ENCODE data around the gene LRMDA. TPM values are rescaled to one million over a fixed set of nuclear protein-coding genes. Genes with fewer than 3 reads are reported as not detected.
A peak's percentile ranks its signal among the peaks of the same experiment; 100 is the strongest.

Gene LRMDA
- total RNA-seq, 4 donors from 2014 or later: 1.5 to 15.7 (median 4.6) TPM

DNA sequence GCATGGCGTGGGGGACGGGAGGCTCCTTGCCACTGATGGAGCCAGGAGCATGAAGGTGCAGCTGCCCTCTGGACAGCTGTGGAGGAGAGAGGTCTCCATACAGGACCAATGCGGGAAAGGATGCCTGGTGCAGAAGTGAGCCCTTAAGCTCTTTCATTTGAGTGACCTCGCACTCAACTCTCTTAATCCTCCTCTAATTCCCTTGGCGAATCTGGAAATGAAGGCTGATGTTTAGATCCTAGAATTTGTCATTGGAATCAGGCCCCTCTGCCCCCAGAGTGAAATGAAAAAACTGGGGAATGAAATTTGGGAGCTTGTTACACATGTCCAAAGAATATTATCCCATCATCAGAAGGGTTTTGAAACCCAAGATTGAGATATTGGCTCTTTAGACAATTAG is 639.5 kb downstream of the LRMDA start:
- peaks cover 10 to 12% of the 10 kb centered on the region in 2 donors for H3K4me1 ChIP-seq

DNA sequence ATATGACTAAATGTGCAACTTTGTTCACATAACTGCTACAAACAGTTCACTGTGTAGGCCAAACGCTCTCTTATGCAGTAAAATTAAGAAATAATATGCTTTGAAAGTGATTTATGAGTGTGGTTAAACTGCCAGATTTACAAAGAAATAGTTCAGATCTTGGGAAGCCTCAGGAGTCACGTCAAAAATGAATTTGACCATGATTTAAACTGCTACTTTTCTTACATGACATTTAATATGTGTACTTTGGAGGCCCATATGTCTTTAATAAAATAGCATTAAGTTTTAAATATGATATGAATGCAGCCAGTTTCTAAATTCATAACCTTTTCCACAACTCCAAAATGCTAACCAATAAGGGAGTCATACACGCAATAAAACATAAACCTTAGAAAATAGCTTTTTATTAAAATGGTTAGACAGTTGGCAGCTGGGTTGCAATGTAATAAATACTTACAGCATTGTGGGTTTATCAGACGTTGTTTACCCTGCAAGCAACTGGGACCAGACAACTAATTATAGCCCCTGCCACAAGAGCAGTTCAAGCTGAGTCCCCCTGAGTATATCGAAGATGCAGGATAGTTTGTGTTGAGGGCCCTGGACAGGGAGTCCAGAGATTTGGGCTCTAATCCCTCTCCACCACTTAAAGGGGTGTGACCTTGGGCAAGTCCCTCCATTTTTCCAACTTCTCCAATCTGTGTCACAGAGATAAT is 640.4 kb downstream of the LRMDA start:
- peak overlapping the region; percentile 79 to 88 for H3K27ac ChIP-seq
- no peak for DNase-seq
- TF ChIP-seq, protein P1, sequence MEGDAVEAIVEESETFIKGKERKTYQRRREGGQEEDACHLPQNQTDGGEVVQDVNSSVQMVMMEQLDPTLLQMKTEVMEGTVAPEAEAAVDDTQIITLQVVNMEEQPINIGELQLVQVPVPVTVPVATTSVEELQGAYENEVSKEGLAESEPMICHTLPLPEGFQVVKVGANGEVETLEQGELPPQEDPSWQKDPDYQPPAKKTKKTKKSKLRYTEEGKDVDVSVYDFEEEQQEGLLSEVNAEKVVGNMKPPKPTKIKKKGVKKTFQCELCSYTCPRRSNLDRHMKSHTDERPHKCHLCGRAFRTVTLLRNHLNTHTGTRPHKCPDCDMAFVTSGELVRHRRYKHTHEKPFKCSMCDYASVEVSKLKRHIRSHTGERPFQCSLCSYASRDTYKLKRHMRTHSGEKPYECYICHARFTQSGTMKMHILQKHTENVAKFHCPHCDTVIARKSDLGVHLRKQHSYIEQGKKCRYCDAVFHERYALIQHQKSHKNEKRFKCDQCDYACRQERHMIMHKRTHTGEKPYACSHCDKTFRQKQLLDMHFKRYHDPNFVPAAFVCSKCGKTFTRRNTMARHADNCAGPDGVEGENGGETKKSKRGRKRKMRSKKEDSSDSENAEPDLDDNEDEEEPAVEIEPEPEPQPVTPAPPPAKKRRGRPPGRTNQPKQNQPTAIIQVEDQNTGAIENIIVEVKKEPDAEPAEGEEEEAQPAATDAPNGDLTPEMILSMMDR (IDR thresholded peaks at IDR 0.05): no peak
- no peak for TF ChIP-seq POLR2A (IDR thresholded peaks at IDR 0.05)
- H3K9me3 ChIP-seq: no peaks in the 10 kb centered on the region
- H3K27me3 ChIP-seq: no peaks in the 10 kb centered on the region
- intact Hi-C loops (cut with DNase I; ENCODE audit: low total_unique reads): no loop called here
- no peaks in the 10 kb centered on the region for H3K36me3 ChIP-seq
- H3K4me3 ChIP-seq: no peak overlapping the region
- H3K4me1 ChIP-seq: peaks cover 10 to 12% of the 10 kb centered on the region in 2 donors

More for the DNA sequence above, 639.5 kb downstream of the LRMDA start:
- Histone ChIP-seq H3K27ac (peak overlapping the region; percentile 79 to 88), H3K36me3 (no peaks in the 10 kb centered on the region), H3K27me3 (no peaks in the 10 kb centered on the region), H3K4me3 (no peak overlapping the region), H3K9me3 (no peaks in the 10 kb centered on the region)
- DNase-seq: no peak
- intact Hi-C loops (cut with DNase I; ENCODE audit: low total_unique reads): no loop called here
- no peak for TF ChIP-seq POLR2A (IDR thresholded peaks at IDR 0.05)
- TF ChIP-seq, protein P1 (IDR thresholded peaks at IDR 0.05): no peak

DNA sequence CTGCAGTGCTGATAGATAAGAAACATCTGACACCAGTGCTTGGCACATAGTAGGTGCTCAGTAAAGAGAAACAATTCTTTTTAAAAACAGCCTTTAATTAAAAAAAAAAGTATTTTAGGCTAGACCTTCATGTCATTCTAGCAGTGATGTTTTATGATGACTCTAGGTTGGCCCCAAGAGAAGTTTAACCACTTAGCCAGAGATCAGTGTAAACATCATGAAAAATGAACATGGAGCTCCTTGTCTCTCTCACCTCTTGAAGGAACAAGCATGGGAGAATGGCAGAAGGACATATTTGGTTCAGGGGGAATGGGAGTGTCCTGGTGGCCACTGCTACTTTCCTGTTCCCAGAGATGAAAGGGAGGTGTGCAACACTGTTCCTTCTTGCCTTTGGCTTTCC is 641.0 kb downstream of the LRMDA start:
- Histone ChIP-seq H3K4me3 (no peak overlapping the region), H3K36me3 (no peaks in the 10 kb centered on the region), H3K27me3 (no peaks in the 10 kb centered on the region), H3K4me1 (peaks cover 10 to 12% of the 10 kb centered on the region in 2 donors), H3K27ac (peak overlapping the region; percentile 29 to 39), H3K9me3 (no peaks in the 10 kb centered on the region)
- intact Hi-C loops (cut with DNase I; ENCODE audit: low total_unique reads): no loop called here
- no peak for DNase-seq
- TF ChIP-seq POLR2A (IDR thresholded peaks at IDR 0.05): no peak
- TF ChIP-seq, protein P1 (IDR thresholded peaks at IDR 0.05): no peak

DNA sequence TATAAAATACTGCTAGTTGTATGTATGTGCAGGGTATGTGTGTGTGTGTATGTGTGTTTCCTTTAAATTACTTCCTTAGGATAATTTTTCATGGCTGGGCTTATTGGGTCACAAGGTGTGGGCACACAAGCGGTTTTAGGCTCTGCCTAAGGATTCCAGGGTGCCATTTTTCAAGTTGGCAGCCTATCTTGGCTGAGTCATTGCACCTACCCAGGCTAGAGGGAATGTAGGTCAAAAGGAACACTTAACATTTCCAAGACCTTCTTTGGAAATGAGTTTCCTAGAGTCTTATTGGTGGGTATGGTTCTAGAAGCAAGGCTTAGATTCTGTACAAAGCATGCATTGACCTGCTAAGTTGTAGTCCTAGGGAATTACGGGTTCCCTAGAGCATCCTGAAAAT is 642.1 kb downstream of the LRMDA start:
- Histone ChIP-seq H3K4me1 (peaks cover 10 to 12% of the 10 kb centered on the region in 2 donors), H3K4me3 (no peak overlapping the region), H3K36me3 (no peaks in the 10 kb centered on the region), H3K27ac (peak overlapping the region in 1 of 2 donors; percentile 24), H3K27me3 (no peaks in the 10 kb centered on the region), H3K9me3 (no peaks in the 10 kb centered on the region)
- TF ChIP-seq, protein P1 (IDR thresholded peaks at IDR 0.05): no peak
- no peak for TF ChIP-seq POLR2A (IDR thresholded peaks at IDR 0.05)
- no peak for DNase-seq
- intact Hi-C loops (cut with DNase I; ENCODE audit: low total_unique reads): no loop called here

DNA sequence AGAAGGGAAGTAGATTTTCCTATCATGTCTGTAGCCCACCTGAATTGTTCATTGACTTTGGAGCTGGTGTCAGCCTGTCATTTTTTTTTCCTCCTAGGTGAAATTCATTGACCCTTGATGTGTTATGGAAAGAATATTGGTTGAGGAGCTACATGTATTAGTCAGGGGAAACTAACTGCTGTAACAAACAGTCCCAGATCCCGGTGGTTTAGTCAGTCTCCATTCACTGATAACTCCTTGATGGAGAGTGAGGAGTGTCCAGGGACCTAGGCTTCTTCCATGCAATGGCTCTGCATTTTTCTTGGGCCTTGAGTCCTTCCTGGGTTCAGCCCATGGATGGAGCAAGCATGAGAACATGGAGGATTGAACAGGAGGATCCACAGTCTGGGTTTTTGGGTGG is 643.2 kb downstream of the LRMDA start:
- Histone ChIP-seq H3K27me3 (no peaks in the 10 kb centered on the region), H3K36me3 (no peaks in the 10 kb centered on the region), H3K9me3 (no peaks in the 10 kb centered on the region), H3K4me3 (no peak overlapping the region), H3K27ac (no peak overlapping the region), H3K4me1 (peaks cover 10 to 12% of the 10 kb centered on the region in 2 donors)
- no peak for TF ChIP-seq POLR2A (IDR thresholded peaks at IDR 0.05)
- TF ChIP-seq, protein P1 (IDR thresholded peaks at IDR 0.05): no peak
- no peak for DNase-seq
- intact Hi-C loops (cut with DNase I; ENCODE audit: low total_unique reads): no loop called here
